HEK293 (cell line): ENCODE results near the gene RIMS4.
A peak's percentile ranks its signal among the peaks of the same experiment; 100 is the strongest.

ENCODE experiments used
- CTCF ChIA-PET: fragments of 350-600 bp; formaldehyde crosslinking; extraction: SDS; loops from one replicate; lab custom pipeline; 2021; ENCODE audit warnings: antibody characterized with exemption; lab: Yijun Ruan, JAX
- POLR2A ChIA-PET: fragments of 300-600 bp; formaldehyde crosslinking; extraction: SDS; loops from one replicate; lab custom pipeline; 2020; ENCODE audit warnings: antibody characterized with exemption, inconsistent platforms; lab: Yijun Ruan, JAX
- H3K27ac ChIP-seq: fragments of 200-500 bp; sonication (Bioruptor generic); 2 replicates; pipeline ENCODE4 v1.5.1; 2014; ENCODE audit warnings: low read depth, low read length, control low read depth, inconsistent platforms; ENCODE audit errors: extremely low read depth
- H3K36me3 ChIP-seq, 2 experiments: fragments of 200-500 bp in 1 of 2; sonication (Bioruptor generic) in 1 of 2; 1 replicate in 1 of 2; 2 replicates in 1 of 2; pipeline ENCODE4 v1.5.1; 2014 to 2017; ENCODE audit warnings: inconsistent platforms in 2 of 2, low read length in 2 of 2; ENCODE audit not compliant: control insufficient read depth in 2 of 2, insufficient read depth in 1 of 2
- H3K4me1 ChIP-seq: fragments of 200-500 bp; sonication (Bioruptor generic); 2 replicates; pipeline ENCODE4 v1.5.1; 2014; ENCODE audit warnings: mild to moderate bottlenecking, low read length, inconsistent platforms; ENCODE audit not compliant: control insufficient read depth, insufficient read depth
- H3K4me3 ChIP-seq: 2 replicates; pipeline ENCODE4 v1.5.1; 2011; ENCODE audit warnings: low read depth, mild to moderate bottlenecking, control low read depth, low read length, moderate library complexity
- H3K9me3 ChIP-seq: fragments of 200-500 bp; sonication (Bioruptor generic); 2 replicates; pipeline ENCODE4 v1.5.1; 2014; ENCODE audit warnings: low read depth, low read length, inconsistent platforms; ENCODE audit not compliant: control insufficient read depth, insufficient read depth
- AEBP2 ChIP-seq: fragments of 450-650 bp; formaldehyde crosslinking; IDR thresholded peaks from 2 replicates; pipeline ENCODE4 v1.5.1; 2016; ENCODE audit warnings: missing biosample characterization, missing genetic modification characterization, borderline replicate concordance
- KLF9 ChIP-seq: fragments of 450-650 bp; formaldehyde crosslinking; IDR thresholded peaks from 2 replicates; pipeline ENCODE4 v1.5.1; 2016; ENCODE audit warnings: missing biosample characterization, missing genetic modification characterization, low read depth
- REPIN1 ChIP-seq: fragments of 450-650 bp; formaldehyde crosslinking; IDR thresholded peaks from 2 replicates; pipeline ENCODE4 v1.5.1; 2017; ENCODE audit warnings: missing biosample characterization, missing genetic modification characterization, low read depth
- SCRT2 ChIP-seq: fragments of 450-650 bp; formaldehyde crosslinking; IDR thresholded peaks from 2 replicates; pipeline ENCODE4 v1.5.1; 2016; ENCODE audit warnings: missing biosample characterization, missing genetic modification characterization
- SP7 ChIP-seq: fragments of 450-650 bp; formaldehyde crosslinking; IDR thresholded peaks from 2 replicates; pipeline ENCODE4 v1.5.1; 2016; ENCODE audit warnings: missing biosample characterization, missing genetic modification characterization
- YY2 ChIP-seq: fragments of 450-650 bp; formaldehyde crosslinking; IDR thresholded peaks from 2 replicates; pipeline ENCODE4 v1.5.1; 2016; ENCODE audit warnings: missing biosample characterization, missing genetic modification characterization
- ZBTB7A ChIP-seq: fragments of 450-650 bp; formaldehyde crosslinking; IDR thresholded peaks from 2 replicates; pipeline ENCODE4 v1.5.1; 2016; ENCODE audit warnings: low read depth, missing biosample characterization, missing genetic modification characterization
- ZNF138 ChIP-seq: fragments of 450-650 bp; formaldehyde crosslinking; IDR thresholded peaks from 2 replicates; pipeline ENCODE4 v1.5.1; 2016; ENCODE audit warnings: missing biosample characterization, missing genetic modification characterization, borderline replicate concordance
- ZNF26 ChIP-seq: fragments of 450-650 bp; formaldehyde crosslinking; IDR thresholded peaks from 2 replicates; pipeline ENCODE4 v1.5.1; 2016; ENCODE audit warnings: missing biosample characterization, missing genetic modification characterization
- ZNF324 ChIP-seq: fragments of 450-650 bp; formaldehyde crosslinking; IDR thresholded peaks from 2 replicates; pipeline ENCODE4 v1.5.1; 2016; ENCODE audit warnings: missing biosample characterization, missing genetic modification characterization
- ZNF341 ChIP-seq: fragments of 450-650 bp; formaldehyde crosslinking; IDR thresholded peaks from 2 replicates; pipeline ENCODE4; 2016; ENCODE audit warnings: low read depth, missing biosample characterization, missing genetic modification characterization
- ZNF394 ChIP-seq: fragments of 450-650 bp; formaldehyde crosslinking; IDR thresholded peaks from 2 replicates; pipeline ENCODE4 v1.5.1; 2016; ENCODE audit warnings: missing biosample characterization, missing genetic modification characterization, mild to moderate bottlenecking, moderate library complexity, borderline replicate concordance
- ZNF449 ChIP-seq: fragments of 450-650 bp; formaldehyde crosslinking; IDR thresholded peaks from 2 replicates; pipeline ENCODE4 v1.5.1; 2017; ENCODE audit warnings: missing biosample characterization, mild to moderate bottlenecking, missing genetic modification characterization, moderate library complexity
- ZNF521 ChIP-seq: fragments of 450-650 bp; formaldehyde crosslinking; IDR thresholded peaks from 2 replicates; pipeline ENCODE4 v1.5.1; 2017; ENCODE audit warnings: missing biosample characterization, mild to moderate bottlenecking, missing genetic modification characterization
- ZNF529 ChIP-seq: fragments of 450-650 bp; formaldehyde crosslinking; IDR thresholded peaks from 2 replicates; pipeline ENCODE4 v1.5.1; 2017; ENCODE audit warnings: missing genetic modification characterization, missing biosample characterization; ENCODE audit not compliant: insufficient replicate concordance
- ZNF600 ChIP-seq: fragments of 450-650 bp; formaldehyde crosslinking; IDR thresholded peaks from 2 replicates; pipeline ENCODE4 v1.5.1; 2016; ENCODE audit warnings: missing biosample characterization, missing genetic modification characterization
- ZNF645 ChIP-seq: fragments of 450-650 bp; formaldehyde crosslinking; IDR thresholded peaks from 2 replicates; pipeline ENCODE4; 2016; ENCODE audit warnings: missing biosample characterization, missing genetic modification characterization
- ZNF660 ChIP-seq: fragments of 450-650 bp; IDR thresholded peaks from 2 replicates; pipeline ENCODE4 v1.5.1; 2018; ENCODE audit warnings: missing biosample characterization, mild to moderate bottlenecking, missing genetic modification characterization
- ZNF677 ChIP-seq: fragments of 450-650 bp; IDR thresholded peaks from 2 replicates; pipeline ENCODE4 v1.5.0; 2018; ENCODE audit warnings: missing biosample characterization, mild to moderate bottlenecking, missing genetic modification characterization, moderate library complexity
- ZNF704 ChIP-seq: fragments of 450-650 bp; formaldehyde crosslinking; IDR thresholded peaks from 2 replicates; pipeline ENCODE4 v1.5.1; 2016; ENCODE audit warnings: missing biosample characterization, missing genetic modification characterization
- ZNF785 ChIP-seq: fragments of 450-650 bp; formaldehyde crosslinking; IDR thresholded peaks from 2 replicates; pipeline ENCODE4 v1.5.1; 2016; ENCODE audit warnings: missing biosample characterization, missing genetic modification characterization
- ZSCAN30 ChIP-seq: fragments of 450-650 bp; IDR thresholded peaks from 2 replicates; pipeline ENCODE4 v1.5.1; 2018; ENCODE audit warnings: missing biosample characterization, mild to moderate bottlenecking, missing genetic modification characterization, moderate library complexity

The RIMS4 gene

GRCh38 chr20:44807051-44807683 lies 3.2 kb downstream of the RIMS4 start:
- Histone ChIP-seq H3K9me3 (no peaks in the 10 kb centered on the region), H3K4me3 (no peak overlapping the region), H3K27ac (no peak overlapping the region), H3K36me3 (no peaks in the 10 kb centered on the region), H3K4me1 (no peaks in the 10 kb centered on the region)
- CTCF ChIA-PET: no interaction called here
- POLR2A ChIA-PET: no interaction called here
- TF ChIP-seq ZNF704 (tag by site-specific recombination) (no peak), ZNF324 (tag by site-specific recombination) (no peak), ZNF26 (tag by site-specific recombination) (no peak), YY2 (tag by site-specific recombination) (no peak), ZNF529 (no peak), AEBP2 (tag by site-specific recombination) (no peak), ZNF785 (no peak), ZNF660 (no peak), ZBTB7A (tag by site-specific recombination) (no peak), ZSCAN30 (tag by site-specific recombination) (no peak), KLF9 (tag by site-specific recombination) (no peak), ZNF138 (no peak), ZNF449 (tag by site-specific recombination) (no peak)

GRCh38 chr20:44805979-44806620 lies 4.2 kb downstream of the RIMS4 start:
- Histone ChIP-seq H3K9me3 (no peaks in the 10 kb centered on the region), H3K27ac (no peak overlapping the region), H3K36me3 (no peaks in the 10 kb centered on the region), H3K4me3 (no peak overlapping the region), H3K4me1 (no peaks in the 10 kb centered on the region)
- POLR2A ChIA-PET: no interaction called here
- CTCF ChIA-PET: interaction anchor here (1.0 to 1.2 kb wide), 2 partner anchors 20 to 123 kb away, joined by 3 to 4 read pairs; no protein-coding TSS in a partner anchor
- no peak for TF ChIP-seq ZNF677 (tag by site-specific recombination)
- TF ChIP-seq SCRT2 (tag by site-specific recombination): no peak
- no peak for TF ChIP-seq AEBP2 (tag by site-specific recombination)
- peak; percentile 75 for TF ChIP-seq SP7 (tag by site-specific recombination)
- TF ChIP-seq ZNF341 (tag by site-specific recombination): peak; percentile 94
- TF ChIP-seq ZNF521 (tag by site-specific recombination): no peak
- no peak for TF ChIP-seq ZNF645 (tag by site-specific recombination)
- TF ChIP-seq ZNF394 (tag by site-specific recombination): peak; percentile 96
- TF ChIP-seq REPIN1 (tag by site-specific recombination): no peak
- TF ChIP-seq ZNF600 (tag by site-specific recombination): peak; percentile 98
